Measurements from ENCODE around the gene C1orf159.

C1orf159 gene

DNA sequence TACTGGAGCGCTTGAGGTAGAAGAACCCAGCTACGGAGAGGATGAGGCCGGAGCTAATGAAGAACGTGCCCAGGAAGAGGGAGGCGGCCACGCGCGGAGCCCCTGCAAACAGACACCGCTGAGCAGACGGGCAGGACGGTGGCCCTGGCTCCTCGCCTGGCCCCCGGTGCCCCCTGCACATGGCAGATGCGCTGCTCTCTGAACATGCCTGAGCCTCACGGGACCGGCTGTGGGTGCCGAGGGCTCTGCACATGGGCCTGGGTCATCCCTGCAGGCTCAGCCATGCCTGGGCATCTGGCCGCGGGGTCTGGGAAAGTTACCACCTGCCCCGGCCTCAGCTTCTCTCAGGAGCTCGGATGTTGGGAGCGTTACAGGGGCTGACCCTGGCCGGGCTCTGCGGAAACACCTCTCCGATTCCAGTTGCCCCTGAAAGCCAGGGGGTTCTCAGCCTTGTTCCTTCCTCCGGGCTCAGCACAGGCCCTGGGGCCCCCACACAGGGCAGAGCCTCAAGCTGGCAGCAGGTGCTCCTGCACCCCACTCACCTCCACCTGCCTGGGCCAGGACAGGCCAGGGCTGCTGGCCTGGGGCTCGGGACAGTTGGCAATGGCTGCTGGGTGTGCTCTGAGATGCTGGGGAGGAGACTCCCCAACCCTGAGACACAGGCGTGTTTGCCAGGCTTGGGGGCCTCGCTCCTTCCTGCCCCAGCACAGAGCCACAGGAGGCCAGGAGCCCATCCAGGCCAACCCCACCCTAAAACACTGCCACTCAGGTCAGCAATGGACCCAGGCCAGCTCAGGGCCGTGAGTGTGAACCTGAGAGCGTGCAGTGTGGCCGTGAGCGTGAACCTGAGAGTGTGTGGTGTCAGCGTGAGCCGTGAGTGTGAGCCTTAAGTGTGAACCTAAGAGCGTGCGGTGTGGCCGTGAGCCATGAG is 29.7 kb downstream of the C1orf159 start:
- Histone ChIP-seq H3K9me3 (ENCODE audit: insufficient read depth, low read length) (no peaks in the 10 kb centered on the region), H3K9ac (ENCODE audit: low read length) (no peak overlapping the region), H3K4me1 (ENCODE audit: low read length) (no peaks in the 10 kb centered on the region), H3K27me3 (ENCODE audit: low read depth, low read length) (no peaks in the 10 kb centered on the region), H3K4me3 (ENCODE audit: low read length) (no peak overlapping the region), H3K36me3 (replicated peaks; ENCODE audit: low read depth, low read length) (no peaks in the 10 kb centered on the region), H3K4me2 (ENCODE audit: low read length) (no peak overlapping the region), H3K27ac (ENCODE audit: low read length) (no peak overlapping the region), H2AFZ (ENCODE audit: low read depth, low read length) (no peak overlapping the region), H4K20me1 (ENCODE audit: insufficient read depth, low read length) (no peaks in the 10 kb centered on the region), H3K79me2 (ENCODE audit: low read length) (no peaks in the 10 kb centered on the region)
- TF ChIP-seq, protein P1, sequence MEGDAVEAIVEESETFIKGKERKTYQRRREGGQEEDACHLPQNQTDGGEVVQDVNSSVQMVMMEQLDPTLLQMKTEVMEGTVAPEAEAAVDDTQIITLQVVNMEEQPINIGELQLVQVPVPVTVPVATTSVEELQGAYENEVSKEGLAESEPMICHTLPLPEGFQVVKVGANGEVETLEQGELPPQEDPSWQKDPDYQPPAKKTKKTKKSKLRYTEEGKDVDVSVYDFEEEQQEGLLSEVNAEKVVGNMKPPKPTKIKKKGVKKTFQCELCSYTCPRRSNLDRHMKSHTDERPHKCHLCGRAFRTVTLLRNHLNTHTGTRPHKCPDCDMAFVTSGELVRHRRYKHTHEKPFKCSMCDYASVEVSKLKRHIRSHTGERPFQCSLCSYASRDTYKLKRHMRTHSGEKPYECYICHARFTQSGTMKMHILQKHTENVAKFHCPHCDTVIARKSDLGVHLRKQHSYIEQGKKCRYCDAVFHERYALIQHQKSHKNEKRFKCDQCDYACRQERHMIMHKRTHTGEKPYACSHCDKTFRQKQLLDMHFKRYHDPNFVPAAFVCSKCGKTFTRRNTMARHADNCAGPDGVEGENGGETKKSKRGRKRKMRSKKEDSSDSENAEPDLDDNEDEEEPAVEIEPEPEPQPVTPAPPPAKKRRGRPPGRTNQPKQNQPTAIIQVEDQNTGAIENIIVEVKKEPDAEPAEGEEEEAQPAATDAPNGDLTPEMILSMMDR (IDR thresholded peaks at IDR 0.05; ENCODE audit: low read depth, low read length), result no peak
- no peak for TF ChIP-seq EZH2phosphoT487 (IDR thresholded peaks at IDR 0.05; ENCODE audit: low read depth)

DNA sequence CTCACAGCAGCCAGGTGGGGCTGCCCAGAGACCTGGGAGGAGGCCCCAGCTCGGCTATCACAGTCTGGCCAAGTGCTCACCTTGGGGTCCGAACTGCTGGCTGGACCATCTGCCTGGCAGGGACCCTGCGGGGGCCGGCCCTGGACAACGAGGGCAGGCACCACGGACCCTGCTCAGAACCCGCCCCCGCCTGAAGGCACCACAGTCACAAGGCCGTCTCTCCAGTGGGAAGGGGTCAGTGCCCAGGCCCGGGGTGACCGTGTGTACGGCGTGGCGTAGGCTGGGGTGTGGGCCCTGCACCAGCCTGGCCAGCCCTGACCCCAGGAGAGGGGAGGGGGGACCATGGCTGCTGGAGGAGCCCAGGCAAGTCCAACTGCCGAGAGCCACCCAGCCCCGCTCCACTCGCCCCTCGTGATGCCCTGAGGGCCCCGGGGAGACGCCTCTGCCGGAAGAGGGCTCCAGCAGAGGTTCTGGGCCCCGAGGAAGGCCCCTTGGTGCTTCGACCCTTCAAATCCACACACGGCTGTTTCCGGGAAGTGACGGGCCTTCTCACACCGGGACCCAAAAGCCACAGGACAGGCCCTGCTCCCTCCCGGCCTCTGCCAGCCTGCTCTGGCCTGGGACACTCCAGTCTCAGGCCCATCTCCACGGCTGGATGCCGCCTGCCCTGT is 30.6 kb downstream of the C1orf159 start:
- Histone ChIP-seq H3K36me3 (replicated peaks; ENCODE audit: low read depth, low read length) (no peaks in the 10 kb centered on the region), H4K20me1 (ENCODE audit: insufficient read depth, low read length) (no peaks in the 10 kb centered on the region), H3K4me2 (ENCODE audit: low read length) (no peak overlapping the region)

DNA sequence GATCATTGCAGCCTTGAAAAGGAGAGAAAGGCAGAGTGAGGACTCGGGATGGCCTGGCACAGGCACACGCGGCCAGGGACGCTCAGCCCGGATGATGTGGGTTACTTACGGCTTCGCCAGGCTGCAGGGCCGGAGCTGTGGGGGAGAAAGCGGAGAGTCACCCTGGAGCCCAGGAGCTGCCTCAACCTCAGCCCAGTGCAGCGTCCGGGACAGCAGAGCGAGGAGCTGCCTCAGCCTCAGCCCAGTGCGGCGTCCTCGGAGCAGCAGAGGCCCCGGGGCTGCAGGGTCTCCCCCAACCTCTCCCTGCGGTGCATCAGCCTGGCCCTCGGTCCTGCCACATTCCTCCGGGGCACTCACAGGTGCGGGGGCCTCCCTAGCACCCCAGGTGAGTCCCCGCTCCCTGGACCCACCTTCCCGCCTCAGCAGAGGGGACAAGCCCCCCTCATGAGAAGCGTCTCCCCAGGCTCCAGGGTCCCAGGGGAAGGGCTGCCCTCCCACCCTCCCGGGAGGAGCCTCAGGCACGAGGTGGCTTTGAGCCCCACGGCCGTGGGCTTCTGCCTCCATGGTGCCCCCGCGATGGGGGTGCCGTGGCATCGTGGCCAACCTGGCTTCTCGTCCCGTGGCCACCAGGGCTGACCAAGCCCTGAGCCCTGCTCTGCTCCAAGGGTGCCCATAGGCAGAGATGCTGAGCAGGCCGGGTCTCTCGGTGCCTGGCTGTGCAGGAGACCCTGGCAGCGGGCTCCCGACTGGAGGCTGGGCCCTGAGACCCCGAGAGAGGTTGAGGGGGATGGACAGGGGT is 31.3 kb downstream of the C1orf159 start:
- no peak overlapping the region for H3K9ac ChIP-seq (ENCODE audit: low read length)
- H3K27me3 ChIP-seq (ENCODE audit: low read depth, low read length), result no peaks in the 10 kb centered on the region
- H3K36me3 ChIP-seq (replicated peaks; ENCODE audit: low read depth, low read length), result no peaks in the 10 kb centered on the region
- no peak overlapping the region for H2AFZ ChIP-seq (ENCODE audit: low read depth, low read length)
- H3K4me3 ChIP-seq (ENCODE audit: low read length), result no peak overlapping the region
- H4K20me1 ChIP-seq (ENCODE audit: insufficient read depth, low read length), result no peaks in the 10 kb centered on the region
- peaks cover 8% of the 10 kb centered on the region for H3K4me1 ChIP-seq (ENCODE audit: low read length)
- no peak overlapping the region for H3K4me2 ChIP-seq (ENCODE audit: low read length)
- H3K9me3 ChIP-seq (ENCODE audit: insufficient read depth, low read length), result no peaks in the 10 kb centered on the region
- TF ChIP-seq, protein P1 (IDR thresholded peaks at IDR 0.05; ENCODE audit: low read depth, low read length), result no peak
- TF ChIP-seq EZH2phosphoT487 (IDR thresholded peaks at IDR 0.05; ENCODE audit: low read depth), result no peak
- H3K27ac ChIP-seq (ENCODE audit: low read length), result no peak overlapping the region
- no peaks in the 10 kb centered on the region for H3K79me2 ChIP-seq (ENCODE audit: low read length)

More for the DNA sequence above, 30.6 kb downstream of the C1orf159 start:
- Histone ChIP-seq H3K9ac (ENCODE audit: low read length) (no peak overlapping the region), H3K4me3 (ENCODE audit: low read length) (no peak overlapping the region), H2AFZ (ENCODE audit: low read depth, low read length) (no peak overlapping the region), H3K79me2 (ENCODE audit: low read length) (no peaks in the 10 kb centered on the region), H3K4me1 (ENCODE audit: low read length) (peaks cover under 1% of the 10 kb centered on the region; the same call in 1 of the 2 replicates), H3K27me3 (ENCODE audit: low read depth, low read length) (no peaks in the 10 kb centered on the region), H3K9me3 (ENCODE audit: insufficient read depth, low read length) (no peaks in the 10 kb centered on the region), H3K27ac (ENCODE audit: low read length) (no peak overlapping the region)
- TF ChIP-seq EZH2phosphoT487 (IDR thresholded peaks at IDR 0.05; ENCODE audit: low read depth), result no peak
- TF ChIP-seq, protein P1 (IDR thresholded peaks at IDR 0.05; ENCODE audit: low read depth, low read length), result no peak
